SK-N-SH treated with all-trans-retinoic acid at 6 μM for 48 hours (cell line): Measurements from ENCODE around the gene PTPN6.
"Not testable (repeated sequence)": the region's sequence is repeated elsewhere in the genome, so short reads cannot be mapped to it uniquely, and the experiment has no call there.

Source experiments
- ATAC-seq: fragments of 200-7000 bp; cut with Tn5 transposase; 3 replicates; pipeline ENCODE4 v1.9.1; 2020; ENCODE audit warnings: mild to moderate bottlenecking, moderate library complexity
- ARNTL ChIP-seq: fragments of 450-650 bp; formaldehyde crosslinking; IDR thresholded peaks from 2 replicates; pipeline ENCODE4 v1.5.0; 2020; ENCODE audit warnings: low read depth, mild to moderate bottlenecking, moderate library complexity, borderline replicate concordance
- CSDC2 ChIP-seq: fragments of 250-450 bp; sonication (Bioruptor Pico); IDR thresholded peaks from 2 replicates; pipeline ENCODE4 v1.5.0; 2020; ENCODE audit warnings: mild to moderate bottlenecking, moderate library complexity
- ESRRG ChIP-seq: fragments of 250-450 bp; sonication (Bioruptor Pico); IDR thresholded peaks from 2 replicates; pipeline ENCODE4 v1.6.1; 2021; ENCODE audit warnings: mild to moderate bottlenecking
- GLIS3 ChIP-seq: fragments of 250-450 bp; sonication (Bioruptor Pico); IDR thresholded peaks from 2 replicates; pipeline ENCODE4 v1.5.0; 2020; ENCODE audit warnings: mild to moderate bottlenecking, moderate library complexity
- OSR1 ChIP-seq: fragments of 250-450 bp; sonication (Bioruptor Pico); IDR thresholded peaks from 2 replicates; pipeline ENCODE4 v1.8.0; 2022; ENCODE audit warnings: moderate library complexity, mild to moderate bottlenecking, inconsistent platforms
- RARB ChIP-seq: fragments of 250-450 bp; sonication (Bioruptor Pico); IDR thresholded peaks from 2 replicates; pipeline ENCODE4 v1.8.0; 2021; ENCODE audit warnings: mild to moderate bottlenecking, moderate library complexity
- TCF4 ChIP-seq: fragments of 250-450 bp; sonication (Bioruptor Pico); IDR thresholded peaks from 2 replicates; pipeline ENCODE4 v1.8.0; 2021; ENCODE audit warnings: mild to moderate bottlenecking, moderate library complexity, borderline replicate concordance
- TOX ChIP-seq: fragments of 250-450 bp; sonication (Bioruptor Pico); IDR thresholded peaks from 2 replicates; pipeline ENCODE4 v1.8.0; 2021; ENCODE audit warnings: mild to moderate bottlenecking, moderate library complexity, borderline replicate concordance
- ZC3H10 ChIP-seq: fragments of 250-450 bp; sonication (Bioruptor Pico); IDR thresholded peaks from 2 replicates; pipeline ENCODE4 v1.5.1; 2021; ENCODE audit warnings: mild to moderate bottlenecking, moderate library complexity
- ZFP30 ChIP-seq: fragments of 450-650 bp; formaldehyde crosslinking; IDR thresholded peaks from 2 replicates; pipeline ENCODE4 v1.5.0; 2022; ENCODE audit warnings: mild to moderate bottlenecking, moderate library complexity
- ZNF70 ChIP-seq: fragments of 450-650 bp; formaldehyde crosslinking; IDR thresholded peaks from 2 replicates; pipeline ENCODE4 v1.5.0; 2020; ENCODE audit warnings: mild to moderate bottlenecking, moderate library complexity
- ZNF8 ChIP-seq: fragments of 450-650 bp; formaldehyde crosslinking; IDR thresholded peaks from 2 replicates; pipeline ENCODE4 v1.5.0; 2020; ENCODE audit warnings: mild to moderate bottlenecking, moderate library complexity
- TF ChIP-seq, protein P1 (sequence below): fragments of 250-450 bp; sonication (Bioruptor Pico); IDR thresholded peaks from 2 replicates; pipeline ENCODE4 v1.5.0; 2020; ENCODE audit warnings: mild to moderate bottlenecking, moderate library complexity
- TF ChIP-seq, protein P2 (sequence below): fragments of 250-450 bp; sonication (Bioruptor Pico); IDR thresholded peaks from 2 replicates; pipeline ENCODE4 v1.8.0; 2020; ENCODE audit warnings: mild to moderate bottlenecking, moderate library complexity, borderline replicate concordance
- TF ChIP-seq, protein P3 (sequence below): fragments of 250-450 bp; sonication (Bioruptor Pico); IDR thresholded peaks from 2 replicates; pipeline ENCODE4 v1.5.1; 2021; ENCODE audit warnings: mild to moderate bottlenecking, moderate library complexity
- TF ChIP-seq, protein P4 (sequence below): fragments of 250-450 bp; sonication (Bioruptor Pico); IDR thresholded peaks from 2 replicates; pipeline ENCODE4 v1.5.1; 2020; ENCODE audit warnings: low read depth, mild to moderate bottlenecking, moderate library complexity

The PTPN6 gene

DNA sequence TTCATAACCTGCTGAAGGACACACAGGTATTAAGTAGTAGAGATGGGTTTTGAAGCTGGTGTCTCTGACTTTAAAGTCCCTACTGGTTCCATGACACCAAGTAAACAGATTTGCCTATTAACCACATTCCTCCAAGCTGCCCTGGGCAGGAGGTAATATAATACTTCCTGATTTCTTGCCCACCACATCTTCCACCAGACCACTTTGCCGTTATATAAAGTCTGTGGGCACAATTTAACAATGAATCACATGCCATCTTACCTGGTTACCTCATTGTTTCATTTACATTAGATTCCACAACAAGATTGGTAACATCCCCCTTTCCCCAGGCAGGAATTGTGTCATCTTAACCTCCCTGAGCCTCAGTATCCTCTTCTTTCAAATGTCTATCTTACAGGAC is 47.4 kb upstream of the PTPN6 start:
- TF ChIP-seq ZC3H10 (no peak), ZFP30 (CRISPR knock-in tag) (no peak), RARB (no peak), ZNF8 (CRISPR knock-in tag) (no peak), ZNF70 (CRISPR knock-in tag) (no peak), TOX (no peak)
- TF ChIP-seq, protein P1, sequence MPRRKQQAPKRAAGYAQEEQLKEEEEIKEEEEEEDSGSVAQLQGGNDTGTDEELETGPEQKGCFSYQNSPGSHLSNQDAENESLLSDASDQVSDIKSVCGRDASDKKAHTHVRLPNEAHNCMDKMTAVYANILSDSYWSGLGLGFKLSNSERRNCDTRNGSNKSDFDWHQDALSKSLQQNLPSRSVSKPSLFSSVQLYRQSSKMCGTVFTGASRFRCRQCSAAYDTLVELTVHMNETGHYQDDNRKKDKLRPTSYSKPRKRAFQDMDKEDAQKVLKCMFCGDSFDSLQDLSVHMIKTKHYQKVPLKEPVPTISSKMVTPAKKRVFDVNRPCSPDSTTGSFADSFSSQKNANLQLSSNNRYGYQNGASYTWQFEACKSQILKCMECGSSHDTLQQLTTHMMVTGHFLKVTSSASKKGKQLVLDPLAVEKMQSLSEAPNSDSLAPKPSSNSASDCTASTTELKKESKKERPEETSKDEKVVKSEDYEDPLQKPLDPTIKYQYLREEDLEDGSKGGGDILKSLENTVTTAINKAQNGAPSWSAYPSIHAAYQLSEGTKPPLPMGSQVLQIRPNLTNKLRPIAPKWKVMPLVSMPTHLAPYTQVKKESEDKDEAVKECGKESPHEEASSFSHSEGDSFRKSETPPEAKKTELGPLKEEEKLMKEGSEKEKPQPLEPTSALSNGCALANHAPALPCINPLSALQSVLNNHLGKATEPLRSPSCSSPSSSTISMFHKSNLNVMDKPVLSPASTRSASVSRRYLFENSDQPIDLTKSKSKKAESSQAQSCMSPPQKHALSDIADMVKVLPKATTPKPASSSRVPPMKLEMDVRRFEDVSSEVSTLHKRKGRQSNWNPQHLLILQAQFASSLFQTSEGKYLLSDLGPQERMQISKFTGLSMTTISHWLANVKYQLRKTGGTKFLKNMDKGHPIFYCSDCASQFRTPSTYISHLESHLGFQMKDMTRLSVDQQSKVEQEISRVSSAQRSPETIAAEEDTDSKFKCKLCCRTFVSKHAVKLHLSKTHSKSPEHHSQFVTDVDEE (CRISPR knock-in tag): no peak
- TF ChIP-seq, all 23 proteins: peak for 0
- no peak for ATAC-seq

DNA sequence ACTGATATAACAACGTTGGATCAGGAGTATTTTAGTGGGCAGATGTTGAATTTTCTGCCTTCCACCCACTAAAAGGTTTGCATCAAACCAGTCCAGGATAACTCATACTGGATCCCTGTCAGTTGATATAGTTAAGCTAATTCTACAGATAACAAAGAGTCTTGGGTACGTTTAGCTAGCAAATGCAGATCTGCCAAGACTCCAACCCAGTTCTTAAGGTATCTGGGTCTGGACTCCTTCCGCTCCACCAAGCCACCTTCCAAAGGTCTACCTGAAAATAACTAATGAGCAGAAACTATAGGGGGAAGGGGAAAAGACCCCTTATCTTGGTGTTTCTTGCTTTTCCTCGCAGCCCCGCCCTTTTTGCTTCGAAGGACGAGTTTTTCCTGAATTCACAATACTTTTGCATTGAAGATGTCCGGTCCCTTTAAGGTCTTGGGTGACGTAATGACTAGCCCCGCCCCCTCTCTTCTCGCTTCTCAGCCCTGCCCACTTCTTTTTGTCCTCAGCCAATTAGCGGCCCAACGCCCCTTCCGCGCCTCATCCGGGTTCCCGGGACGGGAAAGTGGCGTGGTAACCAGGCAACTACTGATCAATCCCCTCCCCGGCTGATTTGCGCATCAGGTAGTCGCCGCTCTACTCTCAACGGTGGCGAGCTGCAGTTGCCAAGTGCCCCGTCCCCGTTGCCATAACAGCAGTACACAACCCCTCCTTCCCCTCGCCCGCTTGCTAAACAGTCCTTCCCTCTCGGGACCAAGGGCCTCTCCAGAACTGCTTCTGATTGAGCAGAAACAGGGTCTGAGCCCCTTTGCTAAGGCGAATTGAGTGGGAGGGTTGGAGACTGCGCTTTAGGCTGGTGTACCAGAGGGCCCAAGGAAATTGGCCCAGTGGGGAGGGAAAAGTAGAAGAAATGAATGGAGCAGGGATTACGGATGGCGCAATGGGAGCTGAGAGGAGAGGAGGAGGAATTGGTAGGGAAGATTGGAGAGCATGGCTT is 46.6 kb upstream of the PTPN6 start, which contains the start of gene LRRC23:
Gene LRRC23, plus strand, starts transcription at position 543 of the 997 bp plus-strand sequence. CDS start 812 bp downstream, outside the sequence.
- TF ChIP-seq ESRRG (CRISPR knock-in tag): no peak
- no peak for TF ChIP-seq TOX
- no peak for TF ChIP-seq OSR1 (CRISPR knock-in tag)
- TF ChIP-seq ARNTL: no peak
- TF ChIP-seq, protein P2, sequence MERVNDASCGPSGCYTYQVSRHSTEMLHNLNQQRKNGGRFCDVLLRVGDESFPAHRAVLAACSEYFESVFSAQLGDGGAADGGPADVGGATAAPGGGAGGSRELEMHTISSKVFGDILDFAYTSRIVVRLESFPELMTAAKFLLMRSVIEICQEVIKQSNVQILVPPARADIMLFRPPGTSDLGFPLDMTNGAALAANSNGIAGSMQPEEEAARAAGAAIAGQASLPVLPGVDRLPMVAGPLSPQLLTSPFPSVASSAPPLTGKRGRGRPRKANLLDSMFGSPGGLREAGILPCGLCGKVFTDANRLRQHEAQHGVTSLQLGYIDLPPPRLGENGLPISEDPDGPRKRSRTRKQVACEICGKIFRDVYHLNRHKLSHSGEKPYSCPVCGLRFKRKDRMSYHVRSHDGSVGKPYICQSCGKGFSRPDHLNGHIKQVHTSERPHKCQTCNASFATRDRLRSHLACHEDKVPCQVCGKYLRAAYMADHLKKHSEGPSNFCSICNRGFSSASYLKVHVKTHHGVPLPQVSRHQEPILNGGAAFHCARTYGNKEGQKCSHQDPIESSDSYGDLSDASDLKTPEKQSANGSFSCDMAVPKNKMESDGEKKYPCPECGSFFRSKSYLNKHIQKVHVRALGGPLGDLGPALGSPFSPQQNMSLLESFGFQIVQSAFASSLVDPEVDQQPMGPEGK: no peak
- TF ChIP-seq TCF4 (CRISPR knock-in tag): no peak
- TF ChIP-seq GLIS3 (CRISPR knock-in tag): no peak
- TF ChIP-seq, protein P3, sequence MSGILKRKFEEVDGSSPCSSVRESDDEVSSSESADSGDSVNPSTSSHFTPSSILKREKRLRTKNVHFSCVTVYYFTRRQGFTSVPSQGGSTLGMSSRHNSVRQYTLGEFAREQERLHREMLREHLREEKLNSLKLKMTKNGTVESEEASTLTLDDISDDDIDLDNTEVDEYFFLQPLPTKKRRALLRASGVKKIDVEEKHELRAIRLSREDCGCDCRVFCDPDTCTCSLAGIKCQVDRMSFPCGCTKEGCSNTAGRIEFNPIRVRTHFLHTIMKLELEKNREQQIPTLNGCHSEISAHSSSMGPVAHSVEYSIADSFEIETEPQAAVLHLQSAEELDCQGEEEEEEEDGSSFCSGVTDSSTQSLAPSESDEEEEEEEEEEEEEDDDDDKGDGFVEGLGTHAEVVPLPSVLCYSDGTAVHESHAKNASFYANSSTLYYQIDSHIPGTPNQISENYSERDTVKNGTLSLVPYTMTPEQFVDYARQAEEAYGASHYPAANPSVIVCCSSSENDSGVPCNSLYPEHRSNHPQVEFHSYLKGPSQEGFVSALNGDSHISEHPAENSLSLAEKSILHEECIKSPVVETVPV: no peak
- TF ChIP-seq, all 23 proteins: peak for 0
- ATAC-seq: peak; percentile 97

DNA sequence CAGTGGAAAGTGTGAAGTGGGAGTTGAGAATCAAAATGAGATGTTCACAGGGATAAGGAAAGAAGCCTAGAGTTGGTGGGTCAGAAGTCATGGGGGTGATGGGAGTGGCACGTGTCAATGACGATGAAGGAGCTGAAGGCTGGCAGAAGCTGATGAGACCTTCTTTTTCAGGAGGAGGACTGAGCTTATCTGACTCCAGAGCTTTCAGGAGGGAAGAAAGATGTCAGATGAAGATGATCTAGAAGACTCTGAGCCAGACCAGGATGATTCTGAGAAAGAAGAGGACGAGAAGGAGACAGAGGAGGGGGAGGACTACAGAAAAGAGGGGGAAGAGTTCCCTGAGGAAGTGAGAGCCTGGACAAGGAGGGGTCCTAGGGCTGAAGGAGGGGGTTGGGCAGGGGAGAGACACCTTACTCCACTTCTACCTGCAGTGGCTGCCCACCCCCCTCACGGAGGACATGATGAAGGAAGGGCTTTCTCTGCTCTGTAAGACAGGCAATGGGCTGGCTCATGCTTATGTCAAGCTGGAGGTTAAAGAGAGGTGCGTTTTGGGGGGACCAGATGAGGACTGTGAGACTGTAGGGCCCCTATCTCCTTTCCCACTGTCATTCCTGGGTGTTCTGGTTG is 45.6 kb upstream of the PTPN6 start:
- TF ChIP-seq ESRRG (CRISPR knock-in tag) (no peak), GLIS3 (CRISPR knock-in tag) (no peak), ZC3H10 (no peak), ARNTL (no peak), CSDC2 (no peak)
- TF ChIP-seq, protein P2: no peak
- TF ChIP-seq, protein P4, sequence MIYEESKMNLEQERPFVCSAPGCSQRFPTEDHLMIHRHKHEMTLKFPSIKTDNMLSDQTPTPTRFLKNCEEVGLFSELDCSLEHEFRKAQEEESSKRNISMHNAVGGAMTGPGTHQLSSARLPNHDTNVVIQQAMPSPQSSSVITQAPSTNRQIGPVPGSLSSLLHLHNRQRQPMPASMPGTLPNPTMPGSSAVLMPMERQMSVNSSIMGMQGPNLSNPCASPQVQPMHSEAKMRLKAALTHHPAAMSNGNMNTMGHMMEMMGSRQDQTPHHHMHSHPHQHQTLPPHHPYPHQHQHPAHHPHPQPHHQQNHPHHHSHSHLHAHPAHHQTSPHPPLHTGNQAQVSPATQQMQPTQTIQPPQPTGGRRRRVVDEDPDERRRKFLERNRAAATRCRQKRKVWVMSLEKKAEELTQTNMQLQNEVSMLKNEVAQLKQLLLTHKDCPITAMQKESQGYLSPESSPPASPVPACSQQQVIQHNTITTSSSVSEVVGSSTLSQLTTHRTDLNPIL (CRISPR knock-in tag): no peak
- no peak for ATAC-seq

DNA sequence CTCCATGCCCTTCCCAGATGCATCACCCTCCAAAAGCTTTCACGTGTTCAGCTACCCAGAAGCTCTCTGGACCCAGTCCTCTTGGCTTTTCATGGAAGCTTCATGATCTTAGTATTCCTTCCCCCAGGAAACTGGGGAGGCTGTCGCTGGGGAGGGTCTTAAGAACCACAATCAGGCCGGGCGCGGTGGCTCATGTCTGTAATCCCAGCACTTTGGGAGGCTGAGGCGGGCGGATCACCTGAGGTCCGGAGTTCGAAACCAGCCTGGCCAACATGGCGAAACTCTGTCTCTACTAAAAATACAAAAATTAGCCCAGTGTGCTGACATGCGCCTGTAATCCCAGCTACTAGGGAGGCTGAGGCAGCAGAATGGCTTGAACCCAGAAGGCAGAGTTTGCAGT is 43.0 kb upstream of the PTPN6 start:
- ATAC-seq: not testable (repeated sequence)
